Mesothelial cell of epicardium (in vitro differentiated cells): ENCODE measurements around the gene UBR4. TPM values are rescaled to one million over a fixed set of nuclear protein-coding genes. Genes with fewer than 3 reads are reported as not detected.
"Not testable (repeated sequence)": the region's sequence is repeated elsewhere in the genome, so short reads cannot be mapped to it uniquely, and the experiment has no call there.

ENCODE experiments used
- DNase-seq, 2 experiments: peaks; one replicate each; pipeline ENCODE4 v3.0.0; 2021; ENCODE audit warnings: low spot score in 2 of 2; ENCODE audit not compliant: unreplicated experiment in 2 of 2
- H3K27ac Mint-ChIP-seq: 2 replicates; pipeline ENCODE4 v1.8.0; 2021; ENCODE audit warnings: mixed read lengths
- H3K27me3 Mint-ChIP-seq: 2 replicates; pipeline ENCODE4 v1.8.0; 2021; ENCODE audit warnings: low read depth, mixed read lengths
- H3K36me3 Mint-ChIP-seq: 2 replicates; pipeline ENCODE4 v1.8.0; 2021; ENCODE audit warnings: mixed read lengths
- H3K4me1 Mint-ChIP-seq: 2 replicates; pipeline ENCODE4 v1.8.0; 2021; ENCODE audit warnings: mixed read lengths
- H3K4me3 Mint-ChIP-seq: 2 replicates; pipeline ENCODE4 v1.8.0; 2021; ENCODE audit warnings: mild to moderate bottlenecking, moderate library complexity, mixed read lengths
- H3K9me3 Mint-ChIP-seq: 2 replicates; pipeline ENCODE4 v1.8.0; 2021; ENCODE audit warnings: mixed read lengths
- total RNA-seq: library from RNA; stranded (reverse); gene quantifications from 3 replicates; pipeline ENCODE4 v1.2.1, GENCODE V29; 2021
- TF ChIP-seq, protein P1 (sequence below): fragments of 200-600 bp; sonication (generic); IDR thresholded peaks from one replicate; pipeline ENCODE4 v1.5.0; 2021; ENCODE audit warnings: antibody characterized with exemption; ENCODE audit not compliant: unreplicated experiment

Gene UBR4
- total RNA-seq, 1 donor from 2014 or later: 222 TPM

DNA sequence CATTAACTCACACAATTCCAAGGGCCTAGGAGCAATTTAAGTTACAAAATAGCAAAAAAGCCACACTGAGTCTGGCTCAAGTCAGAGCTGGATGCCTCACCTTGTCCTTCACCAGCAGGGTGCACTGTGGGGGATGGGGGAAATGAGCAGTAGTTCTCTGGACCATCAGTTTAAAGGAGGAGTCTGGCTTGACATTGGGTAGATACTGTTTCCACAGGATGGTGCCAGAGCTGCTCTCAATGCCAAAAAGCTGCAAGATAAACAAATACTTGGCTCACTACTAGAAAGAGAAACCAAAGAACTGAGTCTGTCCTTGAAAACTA lies 22.4 kb upstream of the UBR4 start:
- no peak for DNase-seq
- H3K27ac Mint-ChIP-seq: no peak overlapping the region
- H3K4me3 Mint-ChIP-seq: no peak overlapping the region
- H3K36me3 Mint-ChIP-seq: peaks cover 35% of the 10 kb centered on the region
- H3K9me3 Mint-ChIP-seq: no peaks in the 10 kb centered on the region
- TF ChIP-seq, protein P1, sequence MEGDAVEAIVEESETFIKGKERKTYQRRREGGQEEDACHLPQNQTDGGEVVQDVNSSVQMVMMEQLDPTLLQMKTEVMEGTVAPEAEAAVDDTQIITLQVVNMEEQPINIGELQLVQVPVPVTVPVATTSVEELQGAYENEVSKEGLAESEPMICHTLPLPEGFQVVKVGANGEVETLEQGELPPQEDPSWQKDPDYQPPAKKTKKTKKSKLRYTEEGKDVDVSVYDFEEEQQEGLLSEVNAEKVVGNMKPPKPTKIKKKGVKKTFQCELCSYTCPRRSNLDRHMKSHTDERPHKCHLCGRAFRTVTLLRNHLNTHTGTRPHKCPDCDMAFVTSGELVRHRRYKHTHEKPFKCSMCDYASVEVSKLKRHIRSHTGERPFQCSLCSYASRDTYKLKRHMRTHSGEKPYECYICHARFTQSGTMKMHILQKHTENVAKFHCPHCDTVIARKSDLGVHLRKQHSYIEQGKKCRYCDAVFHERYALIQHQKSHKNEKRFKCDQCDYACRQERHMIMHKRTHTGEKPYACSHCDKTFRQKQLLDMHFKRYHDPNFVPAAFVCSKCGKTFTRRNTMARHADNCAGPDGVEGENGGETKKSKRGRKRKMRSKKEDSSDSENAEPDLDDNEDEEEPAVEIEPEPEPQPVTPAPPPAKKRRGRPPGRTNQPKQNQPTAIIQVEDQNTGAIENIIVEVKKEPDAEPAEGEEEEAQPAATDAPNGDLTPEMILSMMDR: no peak
- H3K27me3 Mint-ChIP-seq: no peaks in the 10 kb centered on the region
- no peaks in the 10 kb centered on the region for H3K4me1 Mint-ChIP-seq

DNA sequence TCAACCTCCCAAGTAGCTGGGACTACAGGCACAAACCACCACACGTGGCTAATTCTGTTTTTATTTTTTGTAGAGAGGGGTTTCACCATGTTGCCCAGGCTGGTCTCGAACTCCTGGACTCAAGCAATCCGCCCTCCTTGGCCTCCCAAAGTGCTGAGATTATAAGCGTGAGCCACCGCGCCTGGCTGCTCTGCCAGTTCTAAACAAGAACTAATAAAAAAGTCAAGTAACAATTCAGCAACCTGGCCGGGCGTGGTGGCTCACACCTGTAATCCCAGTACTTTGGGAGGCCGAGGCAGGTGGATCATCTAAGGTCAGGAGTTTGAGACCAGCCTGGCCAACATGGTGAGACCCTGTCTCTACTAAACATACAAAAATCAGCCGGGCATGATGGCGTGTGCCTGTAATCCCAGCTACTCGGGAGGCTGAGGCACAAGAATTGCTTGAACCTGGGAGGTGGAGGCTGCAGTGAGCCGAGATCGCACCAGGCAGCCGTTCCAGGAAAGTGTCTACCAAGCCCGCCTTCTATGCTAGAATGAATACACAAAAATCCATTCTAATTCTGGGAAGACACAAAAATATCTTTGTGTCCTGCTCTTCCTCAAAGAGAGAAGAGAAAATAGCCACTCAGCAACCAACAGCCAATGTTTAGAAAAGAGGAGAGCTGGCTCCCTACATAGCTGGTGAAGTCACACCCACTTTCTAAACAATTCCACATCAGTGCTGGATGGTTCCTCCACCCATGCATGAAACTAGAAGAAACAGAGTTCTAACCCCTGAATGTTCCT lies 21.9 kb upstream of the UBR4 start:
- not testable (repeated sequence) for H3K9me3 Mint-ChIP-seq, H3K27ac Mint-ChIP-seq, DNase-seq, H3K27me3 Mint-ChIP-seq, H3K4me3 Mint-ChIP-seq, H3K4me1 Mint-ChIP-seq
- H3K36me3 Mint-ChIP-seq: peaks cover 30% of the 10 kb centered on the region

DNA sequence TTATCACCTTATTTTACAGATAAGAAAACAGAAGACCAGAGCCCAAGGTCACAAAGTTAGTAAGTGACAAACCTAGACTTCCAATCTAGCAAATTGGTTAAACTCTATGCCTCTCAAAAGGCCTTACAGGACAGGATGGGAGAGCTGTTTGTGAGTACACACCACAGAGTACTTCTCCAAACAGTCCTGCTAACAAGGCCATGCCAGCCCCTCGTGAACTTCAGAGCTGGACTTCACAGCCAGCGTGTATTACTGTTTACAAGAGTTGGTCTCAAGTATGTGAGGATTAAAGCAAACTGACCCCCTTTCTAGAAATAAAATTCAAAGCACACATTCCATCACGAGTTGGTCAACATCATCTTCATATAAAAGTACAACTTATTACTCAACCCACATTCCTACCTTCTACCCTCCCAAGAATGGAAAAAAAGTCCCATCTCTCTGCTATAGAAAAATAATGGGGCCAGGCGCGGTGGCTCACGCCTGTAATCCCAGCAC lies 19.8 kb upstream of the UBR4 start:
- TF ChIP-seq, protein P1: no peak
- no peak overlapping the region for H3K4me3 Mint-ChIP-seq
- H3K27me3 Mint-ChIP-seq: no peaks in the 10 kb centered on the region
- no peaks in the 10 kb centered on the region for H3K4me1 Mint-ChIP-seq
- DNase-seq: no peak
- H3K36me3 Mint-ChIP-seq: peaks cover 37% of the 10 kb centered on the region
- no peaks in the 10 kb centered on the region for H3K9me3 Mint-ChIP-seq
- no peak overlapping the region for H3K27ac Mint-ChIP-seq

DNA sequence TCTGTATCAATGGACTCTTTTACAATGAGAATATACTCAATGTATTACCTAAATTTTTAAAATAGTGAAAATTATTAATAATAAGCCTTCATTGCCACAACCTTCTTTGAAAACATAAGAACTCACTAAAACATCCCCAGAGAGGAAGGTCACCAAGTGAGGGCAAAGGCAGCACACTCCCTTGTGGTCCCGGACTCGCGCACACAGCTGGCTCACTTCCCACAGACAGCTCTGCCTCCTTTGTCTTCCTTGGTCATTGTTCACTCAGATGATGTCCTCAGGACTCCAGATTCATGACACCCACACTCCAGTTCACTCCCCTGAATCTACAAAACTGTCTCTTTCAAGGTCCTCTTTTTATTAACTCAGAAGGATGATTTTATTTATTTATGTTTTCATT lies 19.2 kb upstream of the UBR4 start:
- Mint-ChIP-seq H3K27ac (no peak overlapping the region), H3K4me3 (no peak overlapping the region), H3K9me3 (no peaks in the 10 kb centered on the region), H3K4me1 (no peaks in the 10 kb centered on the region), H3K36me3 (peaks cover 44% of the 10 kb centered on the region), H3K27me3 (no peaks in the 10 kb centered on the region)
- DNase-seq: no peak
- TF ChIP-seq, protein P1: no peak

DNA sequence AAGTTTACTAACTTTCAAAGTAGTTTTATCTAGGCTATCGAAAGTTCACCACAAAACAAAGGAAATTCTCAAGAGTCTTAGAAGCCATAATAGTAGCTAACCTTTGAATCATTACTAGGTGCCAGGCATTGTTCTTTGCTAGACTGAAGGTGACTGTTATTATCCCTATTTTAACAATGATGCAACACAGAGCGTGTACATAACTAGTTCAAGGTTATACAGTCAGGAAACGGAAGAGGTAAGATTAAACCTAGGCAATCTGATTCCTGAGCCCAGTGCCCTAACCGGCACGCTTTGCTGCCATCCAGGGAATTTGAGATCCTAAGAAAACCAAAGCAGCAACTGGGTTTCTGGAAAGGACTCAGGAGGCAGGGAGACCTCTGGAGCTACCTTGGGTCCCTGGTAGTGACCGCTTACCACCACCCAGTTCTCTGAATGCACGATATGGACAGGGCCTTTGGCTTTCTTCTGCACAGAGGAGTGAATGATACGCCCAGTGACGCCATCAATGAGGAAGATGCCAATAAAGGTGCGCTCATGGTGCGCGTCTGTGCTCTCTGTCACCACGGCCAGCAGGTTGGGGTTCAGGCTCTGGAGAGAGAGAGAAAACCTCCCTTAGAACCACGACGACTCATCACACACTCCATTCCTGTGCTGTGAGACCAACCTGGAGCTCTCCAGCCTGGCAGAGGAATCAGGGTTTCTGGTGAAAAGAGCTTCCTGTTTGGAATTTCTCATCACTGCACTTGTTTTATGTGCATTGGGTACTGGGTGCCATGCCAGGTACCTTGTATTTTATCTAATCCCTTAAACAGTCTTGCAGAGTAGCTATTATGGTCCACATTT lies 13.1 kb upstream of the UBR4 start:
- H3K36me3 Mint-ChIP-seq: peaks cover 46% of the 10 kb centered on the region
- H3K9me3 Mint-ChIP-seq: no peaks in the 10 kb centered on the region
- H3K4me1 Mint-ChIP-seq: no peaks in the 10 kb centered on the region
- TF ChIP-seq, protein P1: no peak
- H3K4me3 Mint-ChIP-seq: no peak overlapping the region
- H3K27me3 Mint-ChIP-seq: no peaks in the 10 kb centered on the region
- no peak for DNase-seq
- H3K27ac Mint-ChIP-seq: no peak overlapping the region

DNA sequence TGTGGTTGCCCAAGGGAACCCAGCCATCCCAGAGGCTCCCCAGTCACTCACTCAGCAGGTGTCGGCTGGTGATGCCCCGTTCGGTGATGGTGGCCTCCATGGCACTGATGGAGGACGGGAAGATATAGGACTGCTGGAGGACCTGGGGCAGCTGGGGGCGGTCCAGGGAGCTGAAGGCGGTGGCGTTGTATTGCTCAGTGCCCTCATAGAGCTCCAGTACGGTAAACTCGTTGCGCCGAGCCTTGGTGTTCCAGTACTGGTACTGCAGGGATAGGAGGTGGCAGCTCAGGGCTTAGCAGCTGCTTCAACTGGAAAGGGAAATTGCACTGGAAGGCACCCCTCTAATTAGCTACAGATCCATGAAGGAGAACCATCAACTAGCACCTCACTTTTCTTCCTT lies 12.5 kb upstream of the UBR4 start:
- Mint-ChIP-seq H3K9me3 (no peaks in the 10 kb centered on the region), H3K4me1 (no peaks in the 10 kb centered on the region), H3K4me3 (no peak overlapping the region), H3K27ac (no peak overlapping the region), H3K36me3 (peaks cover 49% of the 10 kb centered on the region), H3K27me3 (no peaks in the 10 kb centered on the region)
- TF ChIP-seq, protein P1: no peak
- no peak for DNase-seq
